Stimulated activated naive CD4-positive, alpha-beta T cell (primary cell): ENCODE results near the gene ARHGEF17.

ENCODE experiments used
- DNase-seq, 6 experiments: peaks; one replicate each; lab custom pipeline; 2025; lab: John Stamatoyannopoulos, UW

ARHGEF17 gene

GRCh38 chr11:73406131-73406530, 98.1 kb downstream of the ARHGEF17 start:
- no peak for DNase-seq

GRCh38 chr11:73406619-73407018, 98.5 kb downstream of the ARHGEF17 start:
- no peak for DNase-seq

- no peak for DNase-seq
Measured at GRCh38 chr11:73409431-73409830, 101.4 kb downstream of the ARHGEF17 start.

DNA sequence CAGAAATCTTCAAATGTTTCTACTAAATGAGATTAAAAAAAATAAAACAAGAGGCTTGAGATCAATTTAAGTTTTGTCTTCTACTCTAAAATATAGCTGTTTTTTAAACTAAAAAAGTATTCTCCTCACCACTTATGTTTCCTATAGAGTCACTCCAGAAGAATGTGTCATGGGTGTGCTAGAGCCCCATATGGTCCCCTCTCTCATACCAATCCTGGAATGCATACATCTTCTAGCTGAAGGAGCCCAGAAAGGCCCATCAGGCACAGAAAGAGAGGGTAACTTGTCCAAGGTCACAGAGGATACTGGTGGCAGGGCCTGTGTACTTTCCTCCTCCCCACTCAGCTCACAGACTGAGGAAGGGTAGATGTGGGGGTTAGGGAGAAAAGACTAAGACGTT, 102.6 kb downstream of the ARHGEF17 start:
- DNase-seq: no peak

DNA sequence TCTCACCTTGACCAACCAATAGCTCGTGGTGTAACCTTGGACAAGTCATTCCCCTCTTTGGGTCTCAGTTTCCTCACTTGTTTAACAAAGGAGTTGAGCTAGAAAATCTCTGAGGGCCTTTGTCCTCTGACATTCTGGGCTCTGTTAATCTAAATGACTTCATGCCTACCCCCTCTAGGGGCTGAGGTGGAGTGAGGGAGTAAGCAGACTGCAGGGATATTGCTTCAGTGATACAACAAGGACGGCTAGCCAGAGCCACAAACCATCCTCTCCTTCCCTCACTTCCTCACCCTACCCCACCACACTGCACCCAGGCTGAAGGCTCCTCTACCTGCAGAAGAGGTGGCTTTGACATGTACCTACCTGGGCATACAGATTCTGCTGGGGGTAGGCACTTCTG, 103.0 kb downstream of the ARHGEF17 start:
- DNase-seq: no peak

DNA sequence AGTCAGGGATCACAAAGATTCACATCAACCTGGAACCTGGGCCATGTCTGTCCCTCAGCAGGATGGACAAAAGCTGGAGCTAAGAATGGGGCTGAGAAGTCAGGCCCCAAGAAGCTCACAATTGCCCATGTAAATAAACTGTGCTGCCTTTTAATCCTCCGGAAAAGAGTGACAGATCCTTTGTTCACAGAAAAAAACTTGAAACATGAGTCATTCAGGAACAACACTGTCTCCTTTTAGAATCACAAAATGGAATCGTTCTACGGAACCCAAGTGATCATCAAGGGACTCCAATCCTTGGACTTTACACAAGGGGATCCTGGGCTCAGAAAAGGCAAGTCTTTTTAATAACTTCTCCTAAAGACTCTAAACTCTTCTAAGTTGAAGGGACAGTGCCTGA, 104.2 kb downstream of the ARHGEF17 start:
- no peak for DNase-seq

DNA sequence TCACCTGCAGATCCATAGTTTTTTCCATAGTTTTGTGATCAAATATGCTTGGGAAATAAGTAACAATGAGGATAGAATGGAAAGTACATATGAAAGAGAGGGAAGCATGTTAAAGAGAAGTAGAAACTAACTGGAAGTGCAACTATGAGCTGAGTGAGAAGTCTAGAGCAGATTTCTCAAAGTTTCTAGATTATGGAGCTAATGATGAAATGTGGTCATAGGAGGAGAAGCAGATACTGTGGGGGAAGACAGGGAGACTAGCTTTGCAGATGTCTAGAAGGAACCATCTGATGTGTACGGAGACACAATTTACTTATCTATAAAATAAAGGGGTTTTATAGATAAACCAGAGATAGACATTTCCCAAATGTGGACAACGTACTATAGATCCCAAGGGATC, 105.2 kb downstream of the ARHGEF17 start:
- DNase-seq: no peak

GRCh38 chr11:73414977-73415651, 107.0 kb downstream of the ARHGEF17 start:
- DNase-seq: no peak

- no peak for DNase-seq
Measured at GRCh38 chr11:73415854-73416615, 108.0 kb downstream of the ARHGEF17 start.

- DNase-seq: no peak
Measured at GRCh38 chr11:73416786-73417185, 108.7 kb downstream of the ARHGEF17 start.
